D721Med (cell line): Measurements from ENCODE around the gene ANKFY1.

Experiments
- DNase-seq: peaks from one replicate; pipeline ENCODE4 v3.0.0; 2011; ENCODE audit warnings: low spot score; ENCODE audit not compliant: insufficient read length
- FAIRE-seq: peaks from 2 replicates; lab custom pipeline; 2011; peaks lifted over from hg19 to GRCh38; lab: Jason Lieb, UNC
- CTCF ChIP-seq: IDR thresholded peaks from 2 replicates; pipeline ENCODE4 v1.5.1; 2012; ENCODE audit warnings: mild to moderate bottlenecking, control low read depth; ENCODE audit not compliant: insufficient read depth; ENCODE audit errors: missing control alignments

ANKFY1 gene

GRCh38 chr17:4162775-4163466 is 100.9 kb downstream of the ANKFY1 start:
- FAIRE-seq: no peak

GRCh38 chr17:4162321-4162720 is 101.5 kb downstream of the ANKFY1 start:
- no peak for DNase-seq
- FAIRE-seq: no peak
- TF ChIP-seq CTCF: no peak

More at GRCh38 chr17:4162775-4163466, 100.9 kb downstream of the ANKFY1 start:
- no peak for TF ChIP-seq CTCF
- DNase-seq: no peak

GRCh38 chr17:4161967-4162305 is 101.8 kb downstream of the ANKFY1 start:
- FAIRE-seq (no peak), DNase-seq (no peak)
- no peak for TF ChIP-seq CTCF

GRCh38 chr17:4161192-4161966 is 102.4 kb downstream of the ANKFY1 start:
- no peak for TF ChIP-seq CTCF
- FAIRE-seq: no peak
- no peak for DNase-seq

GRCh38 chr17:4160294-4160859 is 103.4 kb downstream of the ANKFY1 start:
- no peak for DNase-seq
- no peak for TF ChIP-seq CTCF
- FAIRE-seq: no peak

- FAIRE-seq: no peak
- no peak for TF ChIP-seq CTCF
- DNase-seq: no peak
Measured at GRCh38 chr17:4159761-4160160, 104.0 kb downstream of the ANKFY1 start.
